ENCODE data around the gene CNTN4. TPM values are rescaled to one million over a fixed set of nuclear protein-coding genes. Genes with fewer than 3 reads are reported as not detected.

Gene CNTN4
- total RNA-seq, 1 donor: under 0.01 TPM

DNA sequence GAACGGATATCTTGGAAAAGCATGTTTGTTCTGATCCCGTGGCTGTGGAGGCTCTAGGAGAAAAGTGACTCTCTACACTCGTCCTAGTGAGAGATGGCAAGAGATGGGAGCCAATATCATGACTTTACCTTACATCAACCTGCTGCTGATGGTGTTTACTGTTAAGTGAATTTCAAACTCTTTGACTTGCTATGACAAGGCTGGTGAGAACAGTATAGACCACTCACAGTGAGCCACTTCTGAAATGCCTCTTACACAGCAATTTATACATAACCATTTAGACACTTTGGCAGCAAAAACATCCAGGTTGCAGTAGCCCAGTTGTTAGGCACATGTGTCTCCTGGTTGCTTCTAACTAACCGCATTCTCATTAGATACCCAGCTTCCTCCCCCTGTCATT lies 968.2 kb downstream of the CNTN4 start:
- no peaks in the 10 kb centered on the region for H3K79me2 ChIP-seq (ENCODE audit: insufficient read depth, low read length)
- no peaks in the 10 kb centered on the region for H3K9me3 ChIP-seq (ENCODE audit: low read depth, low read length)
- no peak overlapping the region for H3K4me2 ChIP-seq (ENCODE audit: insufficient read depth, low read length)
- TF ChIP-seq, protein P1, sequence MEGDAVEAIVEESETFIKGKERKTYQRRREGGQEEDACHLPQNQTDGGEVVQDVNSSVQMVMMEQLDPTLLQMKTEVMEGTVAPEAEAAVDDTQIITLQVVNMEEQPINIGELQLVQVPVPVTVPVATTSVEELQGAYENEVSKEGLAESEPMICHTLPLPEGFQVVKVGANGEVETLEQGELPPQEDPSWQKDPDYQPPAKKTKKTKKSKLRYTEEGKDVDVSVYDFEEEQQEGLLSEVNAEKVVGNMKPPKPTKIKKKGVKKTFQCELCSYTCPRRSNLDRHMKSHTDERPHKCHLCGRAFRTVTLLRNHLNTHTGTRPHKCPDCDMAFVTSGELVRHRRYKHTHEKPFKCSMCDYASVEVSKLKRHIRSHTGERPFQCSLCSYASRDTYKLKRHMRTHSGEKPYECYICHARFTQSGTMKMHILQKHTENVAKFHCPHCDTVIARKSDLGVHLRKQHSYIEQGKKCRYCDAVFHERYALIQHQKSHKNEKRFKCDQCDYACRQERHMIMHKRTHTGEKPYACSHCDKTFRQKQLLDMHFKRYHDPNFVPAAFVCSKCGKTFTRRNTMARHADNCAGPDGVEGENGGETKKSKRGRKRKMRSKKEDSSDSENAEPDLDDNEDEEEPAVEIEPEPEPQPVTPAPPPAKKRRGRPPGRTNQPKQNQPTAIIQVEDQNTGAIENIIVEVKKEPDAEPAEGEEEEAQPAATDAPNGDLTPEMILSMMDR (IDR thresholded peaks at IDR 0.05; ENCODE audit: extremely low read depth, low read depth, low read length): no peak
- H2AFZ ChIP-seq (ENCODE audit: low read length): no peak overlapping the region
- no peak overlapping the region for H3K27ac ChIP-seq (ENCODE audit: low read depth, low read length)
- no peaks in the 10 kb centered on the region for H4K20me1 ChIP-seq (ENCODE audit: insufficient read depth, low read length)
- H3K4me3 ChIP-seq (ENCODE audit: insufficient read depth, low read length): no peak overlapping the region
- H3K36me3 ChIP-seq (ENCODE audit: insufficient read depth, low read length): no peaks in the 10 kb centered on the region
- no peaks in the 10 kb centered on the region for H3K27me3 ChIP-seq (ENCODE audit: insufficient read depth, low read length)
- no peaks in the 10 kb centered on the region for H3K4me1 ChIP-seq (ENCODE audit: insufficient read depth, low read length)
- DNase-seq (ENCODE audit: insufficient read length, low spot score, missing footprints): no peak

DNA sequence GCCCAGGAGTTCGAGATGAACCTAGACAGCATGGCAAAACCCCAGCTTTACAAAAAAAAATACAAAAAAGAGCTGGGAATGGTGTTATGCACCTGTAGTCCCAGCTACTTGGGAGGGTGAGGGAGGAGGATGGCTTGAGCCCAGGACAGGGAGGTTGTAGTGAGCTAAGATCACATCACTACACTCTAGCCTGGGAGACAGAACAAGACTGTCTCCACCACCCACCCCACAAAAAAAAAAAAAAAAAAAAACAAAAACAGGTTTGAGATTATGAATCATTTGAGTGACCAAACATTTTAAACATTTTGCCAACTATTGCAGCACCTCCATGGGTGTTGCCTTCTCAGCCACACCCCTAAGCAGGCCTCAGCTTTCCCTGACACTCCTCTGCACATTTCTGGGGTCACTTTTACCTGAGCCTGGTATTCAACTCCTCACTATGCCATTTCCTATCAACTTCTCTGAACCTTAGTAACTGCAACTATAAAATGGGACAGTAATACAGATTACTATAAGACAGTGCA lies 969.8 kb downstream of the CNTN4 start:
- Histone ChIP-seq H3K4me1 (ENCODE audit: insufficient read depth, low read length) (no peaks in the 10 kb centered on the region), H4K20me1 (ENCODE audit: insufficient read depth, low read length) (no peaks in the 10 kb centered on the region), H3K79me2 (ENCODE audit: insufficient read depth, low read length) (no peaks in the 10 kb centered on the region), H3K9me3 (ENCODE audit: low read depth, low read length) (no peaks in the 10 kb centered on the region), H3K4me3 (ENCODE audit: insufficient read depth, low read length) (no peak overlapping the region), H3K27me3 (ENCODE audit: insufficient read depth, low read length) (no peaks in the 10 kb centered on the region), H3K36me3 (ENCODE audit: insufficient read depth, low read length) (no peaks in the 10 kb centered on the region), H3K4me2 (ENCODE audit: insufficient read depth, low read length) (no peak overlapping the region), H2AFZ (ENCODE audit: low read length) (no peak overlapping the region), H3K27ac (ENCODE audit: low read depth, low read length) (no peak overlapping the region)
- TF ChIP-seq, protein P1 (IDR thresholded peaks at IDR 0.05; ENCODE audit: extremely low read depth, low read depth, low read length): no peak
- DNase-seq (ENCODE audit: insufficient read length, low spot score, missing footprints): no peak

- Histone ChIP-seq H3K4me2 (ENCODE audit: insufficient read depth, low read length) (no peak overlapping the region), H2AFZ (ENCODE audit: low read length) (no peak overlapping the region), H3K27ac (ENCODE audit: low read depth, low read length) (no peak overlapping the region), H3K4me1 (ENCODE audit: insufficient read depth, low read length) (no peaks in the 10 kb centered on the region), H3K27me3 (ENCODE audit: insufficient read depth, low read length) (no peaks in the 10 kb centered on the region), H4K20me1 (ENCODE audit: insufficient read depth, low read length) (no peaks in the 10 kb centered on the region), H3K36me3 (ENCODE audit: insufficient read depth, low read length) (no peaks in the 10 kb centered on the region), H3K4me3 (ENCODE audit: insufficient read depth, low read length) (no peak overlapping the region), H3K79me2 (ENCODE audit: insufficient read depth, low read length) (no peaks in the 10 kb centered on the region), H3K9me3 (ENCODE audit: low read depth, low read length) (no peaks in the 10 kb centered on the region)
- DNase-seq (ENCODE audit: insufficient read length, low spot score, missing footprints): no peak
- TF ChIP-seq, protein P1 (IDR thresholded peaks at IDR 0.05; ENCODE audit: extremely low read depth, low read depth, low read length): no peak
Measured at GRCh38 chr3:3069723-3070122, 971.1 kb downstream of the CNTN4 start.

GRCh38 chr3:3071136-3071535 lies 972.5 kb downstream of the CNTN4 start:
- no peaks in the 10 kb centered on the region for H3K36me3 ChIP-seq (ENCODE audit: insufficient read depth, low read length)
- H3K79me2 ChIP-seq (ENCODE audit: insufficient read depth, low read length): no peaks in the 10 kb centered on the region
- no peak overlapping the region for H3K4me3 ChIP-seq (ENCODE audit: insufficient read depth, low read length)
- no peak for DNase-seq (ENCODE audit: insufficient read length, low spot score, missing footprints)
- TF ChIP-seq, protein P1 (IDR thresholded peaks at IDR 0.05; ENCODE audit: extremely low read depth, low read depth, low read length): no peak
- H4K20me1 ChIP-seq (ENCODE audit: insufficient read depth, low read length): no peaks in the 10 kb centered on the region
- H3K9me3 ChIP-seq (ENCODE audit: low read depth, low read length): no peaks in the 10 kb centered on the region
- H3K27me3 ChIP-seq (ENCODE audit: insufficient read depth, low read length): no peaks in the 10 kb centered on the region
- H3K27ac ChIP-seq (ENCODE audit: low read depth, low read length): no peak overlapping the region
- no peak overlapping the region for H2AFZ ChIP-seq (ENCODE audit: low read length)
- no peak overlapping the region for H3K4me2 ChIP-seq (ENCODE audit: insufficient read depth, low read length)
- no peaks in the 10 kb centered on the region for H3K4me1 ChIP-seq (ENCODE audit: insufficient read depth, low read length)

All from osteoblast (primary cell).